DND-41 (cell line): ENCODE measurements around the gene KLHL24.

ENCODE experiments used
- CTCF ChIP-seq: IDR thresholded peaks from 2 replicates; pipeline ENCODE4 v1.5.1; 2012; ENCODE audit warnings: borderline replicate concordance, low read length, moderate library complexity, mild to moderate bottlenecking; ENCODE audit not compliant: poor library complexity, severe bottlenecking; ENCODE audit errors: extremely low read depth
- EZH2 ChIP-seq: IDR thresholded peaks from 3 replicates; pipeline ENCODE4 v1.6.1; 2012; ENCODE audit warnings: borderline replicate concordance, low read depth, mild to moderate bottlenecking, moderate library complexity, low read length, inconsistent platforms; ENCODE audit not compliant: severe bottlenecking

GRCh38 chr3:183631715-183632114 is 3.7 kb upstream of the KLHL24 start:
- TF ChIP-seq EZH2 (no peak), CTCF (no peak)
